K562 (cell line): ENCODE results near the gene PRDX2.

Experiments
- ATF1 ChIP-seq, 2 experiments: fragments of 450-650 bp in 1 of 2; IDR thresholded peaks; 2 replicates each; pipeline ENCODE4 v1.6.1; 2016; ENCODE audit warnings: missing compliant biosample characterization in 1 of 2, missing genetic modification characterization in 1 of 2
- HCFC1 ChIP-seq: IDR thresholded peaks from 2 replicates; pipeline ENCODE4 v1.6.1; 2012; ENCODE audit warnings: low read depth, low read length, improper control_type of control experiment
- ZBTB17 ChIP-seq: fragments of 450-650 bp; formaldehyde crosslinking; IDR thresholded peaks from 2 replicates; pipeline ENCODE4 v1.4.0; 2020; ENCODE audit warnings: mild to moderate bottlenecking

DNA sequence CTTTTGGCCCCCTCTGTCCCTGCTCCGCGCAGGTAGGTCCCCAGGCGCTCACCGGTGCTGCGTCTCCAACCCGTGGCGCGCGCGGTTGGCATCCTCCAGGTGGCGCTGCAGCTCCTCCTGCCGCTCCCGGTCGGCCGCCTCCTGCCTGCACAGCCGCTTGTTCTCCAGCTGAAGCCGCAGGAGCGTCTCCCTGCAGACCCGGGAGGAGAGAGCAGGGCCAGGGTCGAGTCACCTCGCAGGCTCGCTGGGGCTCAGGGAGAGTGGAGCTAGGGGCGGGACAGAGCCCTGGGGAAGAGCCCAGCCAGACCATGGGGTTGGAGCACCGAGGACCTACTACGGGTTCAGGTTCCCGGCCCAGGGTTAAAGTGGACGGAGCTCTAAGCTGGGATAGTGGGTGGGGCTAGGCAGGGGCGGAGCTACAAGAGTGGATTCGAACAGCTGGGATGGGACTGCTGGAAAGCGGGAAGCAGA, 35.5 kb downstream of the PRDX2 start:
- no peak for TF ChIP-seq ATF1 (CRISPR knock-in tag; IDR thresholded peaks at IDR 0.05)
- TF ChIP-seq ATF1 (tag; IDR thresholded peaks at IDR 0.05), result no peak
- no peak for TF ChIP-seq ZBTB17
- TF ChIP-seq HCFC1, result no peak
